HL-60 (cell line): Measurements from ENCODE around the gene TUBGCP2.

Experiments
- DNase-seq, 2 experiments: peaks; one replicate each; pipeline ENCODE4 v3.0.0-alpha.2; 2010 to 2020; ENCODE audit warnings: low read depth in 1 of 2, low spot score in 1 of 2
- H3K27ac ChIP-seq: fragments of 250-450 bp; sonication (Bioruptor Pico); replicated peaks from 2 replicates; pipeline ENCODE4 v1.5.1; 2020; ENCODE audit warnings: mild to moderate bottlenecking, moderate library complexity
- H3K27me3 ChIP-seq: fragments of 250-450 bp; sonication (Bioruptor Pico); 2 replicates; pipeline ENCODE4 v1.5.1; 2021; ENCODE audit warnings: mild to moderate bottlenecking, moderate library complexity; ENCODE audit not compliant: insufficient read depth, poor library complexity, severe bottlenecking
- H3K4me3 ChIP-seq: replicated peaks from 2 replicates; pipeline ENCODE4 v1.5.1; 2011; ENCODE audit warnings: mild to moderate bottlenecking, control low read depth, low read length; ENCODE audit not compliant: insufficient read depth
- GABPA ChIP-seq: IDR thresholded peaks from 2 replicates; pipeline ENCODE4 v1.6.1; 2012; ENCODE audit warnings: low read depth
- POLR2AphosphoS5 ChIP-seq: IDR thresholded peaks from 2 replicates; pipeline ENCODE4 v1.6.1; 2012; ENCODE audit warnings: low read depth
- SPI1 ChIP-seq: IDR thresholded peaks from 2 replicates; pipeline ENCODE4 v1.6.1; 2012; ENCODE audit warnings: low read depth, mild to moderate bottlenecking, borderline replicate concordance
- TF ChIP-seq, protein P1 (sequence below): IDR thresholded peaks from 2 replicates; pipeline ENCODE4 v1.6.1; 2012; ENCODE audit warnings: low read depth; ENCODE audit not compliant: insufficient replicate concordance
- TF ChIP-seq, protein P2 (sequence below): IDR thresholded peaks from one replicate; pipeline ENCODE4 v1.5.1; 2011; ENCODE audit warnings: low read length, control low read depth, inconsistent platforms; ENCODE audit not compliant: insufficient read depth

Gene TUBGCP2

DNA sequence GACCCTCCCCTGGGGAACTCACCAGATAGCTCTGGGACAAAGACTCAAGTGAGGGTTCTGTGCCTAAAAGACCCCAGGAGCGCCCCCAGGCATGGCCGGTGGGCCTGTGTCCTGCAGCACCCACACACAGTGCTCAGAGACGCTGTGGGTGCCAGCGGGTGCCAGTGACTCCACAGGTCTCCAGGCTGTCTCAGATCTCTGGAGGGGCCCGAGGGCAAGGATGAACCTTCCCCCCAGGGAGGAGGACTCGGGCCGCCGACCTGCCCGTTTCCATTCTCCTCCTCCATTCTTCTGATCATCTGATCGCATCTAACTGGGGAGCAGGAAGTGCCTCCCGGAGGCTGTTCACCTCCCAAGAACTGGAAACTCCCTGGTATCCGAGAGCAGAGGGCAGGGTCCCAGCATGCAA lies 33.0 kb downstream of the TUBGCP2 start:
- peak in 1 of 2 experiments; percentile 42 for DNase-seq
- no peak for TF ChIP-seq SPI1
- TF ChIP-seq, protein P1, sequence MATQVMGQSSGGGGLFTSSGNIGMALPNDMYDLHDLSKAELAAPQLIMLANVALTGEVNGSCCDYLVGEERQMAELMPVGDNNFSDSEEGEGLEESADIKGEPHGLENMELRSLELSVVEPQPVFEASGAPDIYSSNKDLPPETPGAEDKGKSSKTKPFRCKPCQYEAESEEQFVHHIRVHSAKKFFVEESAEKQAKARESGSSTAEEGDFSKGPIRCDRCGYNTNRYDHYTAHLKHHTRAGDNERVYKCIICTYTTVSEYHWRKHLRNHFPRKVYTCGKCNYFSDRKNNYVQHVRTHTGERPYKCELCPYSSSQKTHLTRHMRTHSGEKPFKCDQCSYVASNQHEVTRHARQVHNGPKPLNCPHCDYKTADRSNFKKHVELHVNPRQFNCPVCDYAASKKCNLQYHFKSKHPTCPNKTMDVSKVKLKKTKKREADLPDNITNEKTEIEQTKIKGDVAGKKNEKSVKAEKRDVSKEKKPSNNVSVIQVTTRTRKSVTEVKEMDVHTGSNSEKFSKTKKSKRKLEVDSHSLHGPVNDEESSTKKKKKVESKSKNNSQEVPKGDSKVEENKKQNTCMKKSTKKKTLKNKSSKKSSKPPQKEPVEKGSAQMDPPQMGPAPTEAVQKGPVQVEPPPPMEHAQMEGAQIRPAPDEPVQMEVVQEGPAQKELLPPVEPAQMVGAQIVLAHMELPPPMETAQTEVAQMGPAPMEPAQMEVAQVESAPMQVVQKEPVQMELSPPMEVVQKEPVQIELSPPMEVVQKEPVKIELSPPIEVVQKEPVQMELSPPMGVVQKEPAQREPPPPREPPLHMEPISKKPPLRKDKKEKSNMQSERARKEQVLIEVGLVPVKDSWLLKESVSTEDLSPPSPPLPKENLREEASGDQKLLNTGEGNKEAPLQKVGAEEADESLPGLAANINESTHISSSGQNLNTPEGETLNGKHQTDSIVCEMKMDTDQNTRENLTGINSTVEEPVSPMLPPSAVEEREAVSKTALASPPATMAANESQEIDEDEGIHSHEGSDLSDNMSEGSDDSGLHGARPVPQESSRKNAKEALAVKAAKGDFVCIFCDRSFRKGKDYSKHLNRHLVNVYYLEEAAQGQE, result no peak
- TF ChIP-seq GABPA, result no peak
- TF ChIP-seq, protein P2, sequence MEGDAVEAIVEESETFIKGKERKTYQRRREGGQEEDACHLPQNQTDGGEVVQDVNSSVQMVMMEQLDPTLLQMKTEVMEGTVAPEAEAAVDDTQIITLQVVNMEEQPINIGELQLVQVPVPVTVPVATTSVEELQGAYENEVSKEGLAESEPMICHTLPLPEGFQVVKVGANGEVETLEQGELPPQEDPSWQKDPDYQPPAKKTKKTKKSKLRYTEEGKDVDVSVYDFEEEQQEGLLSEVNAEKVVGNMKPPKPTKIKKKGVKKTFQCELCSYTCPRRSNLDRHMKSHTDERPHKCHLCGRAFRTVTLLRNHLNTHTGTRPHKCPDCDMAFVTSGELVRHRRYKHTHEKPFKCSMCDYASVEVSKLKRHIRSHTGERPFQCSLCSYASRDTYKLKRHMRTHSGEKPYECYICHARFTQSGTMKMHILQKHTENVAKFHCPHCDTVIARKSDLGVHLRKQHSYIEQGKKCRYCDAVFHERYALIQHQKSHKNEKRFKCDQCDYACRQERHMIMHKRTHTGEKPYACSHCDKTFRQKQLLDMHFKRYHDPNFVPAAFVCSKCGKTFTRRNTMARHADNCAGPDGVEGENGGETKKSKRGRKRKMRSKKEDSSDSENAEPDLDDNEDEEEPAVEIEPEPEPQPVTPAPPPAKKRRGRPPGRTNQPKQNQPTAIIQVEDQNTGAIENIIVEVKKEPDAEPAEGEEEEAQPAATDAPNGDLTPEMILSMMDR, result no peak
- TF ChIP-seq POLR2AphosphoS5, result no peak
- Histone ChIP-seq H3K4me3 (peak overlapping the region; percentile 19), H3K27me3 (no peaks in the 10 kb centered on the region), H3K27ac (peak overlapping the region; percentile 92)

DNA sequence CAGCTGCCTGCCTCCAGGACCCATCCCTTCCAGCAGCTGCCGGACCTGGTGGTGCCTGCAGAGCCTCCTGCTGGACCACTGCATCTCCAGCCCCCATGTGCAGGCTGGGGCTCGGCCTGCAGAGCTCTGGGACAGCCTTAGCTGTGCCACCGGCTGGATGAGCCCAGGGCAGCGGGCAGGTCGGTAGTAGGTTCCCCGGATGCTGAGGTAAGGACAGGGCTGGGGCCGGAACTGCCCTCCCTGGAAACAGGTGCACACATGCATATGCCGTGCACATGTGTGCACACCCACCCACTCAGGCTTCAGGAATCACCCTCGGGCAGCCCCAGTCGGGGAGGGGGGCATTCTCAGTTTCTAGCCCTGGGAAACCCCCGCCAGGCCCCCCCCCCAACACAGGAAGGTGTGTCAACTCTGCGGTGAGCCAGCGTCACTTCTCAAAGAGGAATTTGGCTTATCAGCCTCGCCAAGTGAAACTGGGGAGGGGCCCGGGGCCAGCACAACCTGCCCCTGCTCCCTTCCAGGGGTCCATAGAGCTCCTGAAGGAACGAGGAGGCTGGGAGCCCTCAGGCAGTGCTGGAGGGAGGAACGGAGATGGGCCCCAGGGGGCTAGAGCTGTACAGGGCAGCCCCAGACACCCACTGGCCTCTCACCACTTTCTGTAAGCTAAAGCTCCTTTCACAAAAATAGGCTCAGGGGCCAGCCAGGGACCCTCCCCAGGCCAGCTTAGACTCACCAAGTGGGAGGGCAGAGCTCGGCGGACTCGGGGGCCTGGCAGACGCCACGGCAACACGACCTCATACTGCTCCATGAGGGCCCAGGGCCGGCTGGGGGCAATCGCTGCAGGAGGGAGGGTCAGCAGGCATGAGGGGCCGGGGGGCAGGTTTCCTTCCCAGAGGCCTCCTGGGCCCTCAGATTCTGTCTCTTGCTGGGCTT lies 33.7 kb downstream of the TUBGCP2 start:
- peak overlapping the region; percentile 92 for H3K27ac ChIP-seq

DNA sequence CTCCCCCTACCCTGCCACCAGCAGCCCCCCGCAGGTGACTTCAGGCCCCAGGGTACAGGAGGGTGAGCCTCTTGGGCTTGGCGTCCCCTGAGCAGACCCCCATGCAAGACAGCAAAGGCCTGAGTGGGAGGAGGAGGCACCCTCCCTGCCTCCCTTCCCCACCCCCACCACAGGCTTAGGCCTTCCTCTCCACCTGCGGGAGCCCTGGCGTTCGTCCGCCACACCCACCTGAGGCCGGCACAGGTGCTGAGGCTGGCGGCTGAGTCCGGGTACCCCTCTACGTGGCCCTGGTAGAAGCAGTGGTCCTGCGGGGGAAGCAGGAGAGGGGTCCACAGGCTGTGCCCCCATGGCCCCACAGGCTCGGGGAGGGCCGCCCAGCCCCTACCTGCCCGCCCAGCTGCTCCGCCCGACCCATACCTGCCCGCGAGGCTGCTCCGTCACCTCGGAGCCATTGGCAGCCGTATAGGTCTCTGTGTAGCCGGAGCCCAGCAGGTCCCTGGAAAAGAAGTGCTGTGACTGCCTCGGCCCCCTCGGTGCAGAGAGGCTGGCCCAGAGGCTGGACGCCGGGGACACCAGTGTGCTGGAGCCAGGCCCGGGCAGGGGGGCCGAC lies 35.0 kb downstream of the TUBGCP2 start:
- no peak overlapping the region for H3K27ac ChIP-seq
- no peak for DNase-seq
- H3K4me3 ChIP-seq, result no peak overlapping the region
- no peaks in the 10 kb centered on the region for H3K27me3 ChIP-seq
- TF ChIP-seq POLR2AphosphoS5 (no peak), GABPA (no peak), SPI1 (no peak)
- TF ChIP-seq, protein P2, result no peak
- TF ChIP-seq, protein P1, result no peak

More for the DNA sequence above, 33.7 kb downstream of the TUBGCP2 start:
- TF ChIP-seq, protein P1, result no peak
- 0 out of 2 replicates have a peak, but pooled peaks have one; percentile 43 for TF ChIP-seq GABPA
- TF ChIP-seq, protein P2, result no peak
- TF ChIP-seq SPI1, result no peak
- peak; percentile 51; the same call in 1 of the 2 replicates for TF ChIP-seq POLR2AphosphoS5
- DNase-seq, result peak; percentile 89 to 90
- Histone ChIP-seq H3K4me3 (peak overlapping the region; percentile 19), H3K27me3 (no peaks in the 10 kb centered on the region)
